Astrocyte (in vitro differentiated cells and primary cell): ENCODE measurements around the gene LUZP2. TPM values are rescaled to one million over a fixed set of nuclear protein-coding genes. Genes with fewer than 3 reads are reported as not detected.
A peak's percentile ranks its signal among the peaks of the same experiment; 100 is the strongest.

ENCODE experiments used
- DNase-seq: peaks from one replicate; pipeline ENCODE4 v3.0.0-alpha.2; 2010; ENCODE audit warnings: low read depth
- FAIRE-seq: peaks from 2 replicates; lab custom pipeline; 2011; peaks lifted over from hg19 to GRCh38; lab: Jason Lieb, UNC
- H2AFZ ChIP-seq: 2 replicates; pipeline ENCODE4 v1.6.0; 2012; ENCODE audit warnings: low read depth, low read length, inconsistent platforms
- H3K27ac ChIP-seq: 2 replicates; pipeline ENCODE4 v1.5.1; 2011; ENCODE audit warnings: low read depth, low read length, inconsistent platforms
- H3K27me3 ChIP-seq: 2 replicates; pipeline ENCODE4 v1.6.0; 2011; ENCODE audit warnings: low read length, inconsistent platforms; ENCODE audit not compliant: insufficient read depth
- H3K36me3 ChIP-seq: 2 replicates; pipeline ENCODE4 v1.5.1; 2011; ENCODE audit warnings: low read length, inconsistent platforms; ENCODE audit not compliant: insufficient read depth
- H3K4me1 ChIP-seq: 2 replicates; pipeline ENCODE4 v1.5.1; 2011; ENCODE audit warnings: low read length, inconsistent platforms; ENCODE audit not compliant: insufficient read depth
- H3K4me2 ChIP-seq: 2 replicates; pipeline ENCODE4 v1.6.0; 2012; ENCODE audit warnings: low read length, inconsistent platforms
- H3K4me3 ChIP-seq: 2 replicates; pipeline ENCODE4 v1.5.1; 2011; ENCODE audit warnings: low read depth, mild to moderate bottlenecking, low read length, inconsistent platforms; ENCODE audit not compliant: insufficient read depth
- H3K79me2 ChIP-seq: 2 replicates; pipeline ENCODE4 v1.6.0; 2012; ENCODE audit warnings: mild to moderate bottlenecking, low read length, inconsistent platforms; ENCODE audit not compliant: insufficient read depth
- H3K9ac ChIP-seq: 2 replicates; pipeline ENCODE4 v1.6.0; 2012; ENCODE audit warnings: mild to moderate bottlenecking, low read length, inconsistent platforms
- H3K9me3 ChIP-seq: 2 replicates; pipeline ENCODE4 v1.5.1; 2012; ENCODE audit warnings: low read depth, mild to moderate bottlenecking, low read length, inconsistent platforms; ENCODE audit not compliant: insufficient read depth
- H4K20me1 ChIP-seq: 2 replicates; pipeline ENCODE4 v1.6.0; 2012; ENCODE audit warnings: low read length, inconsistent platforms; ENCODE audit not compliant: insufficient read depth
- H3K27ac Mint-ChIP-seq: one replicate; pipeline ENCODE4 v1.8.0; 2021; ENCODE audit warnings: mild to moderate bottlenecking, mixed read lengths; ENCODE audit not compliant: unreplicated experiment
- H3K27me3 Mint-ChIP-seq: one replicate; pipeline ENCODE4 v1.8.0; 2021; ENCODE audit warnings: low read depth, mixed read lengths; ENCODE audit not compliant: unreplicated experiment
- H3K36me3 Mint-ChIP-seq: one replicate; pipeline ENCODE4 v1.8.0; 2021; ENCODE audit warnings: low read depth, mixed read lengths; ENCODE audit not compliant: unreplicated experiment
- H3K4me1 Mint-ChIP-seq: one replicate; pipeline ENCODE4 v1.8.0; 2021; ENCODE audit warnings: low read depth, mixed read lengths; ENCODE audit not compliant: unreplicated experiment
- H3K4me3 Mint-ChIP-seq: one replicate; pipeline ENCODE4 v1.8.0; 2021; ENCODE audit warnings: mild to moderate bottlenecking, moderate library complexity, mixed read lengths; ENCODE audit not compliant: unreplicated experiment
- H3K9me3 Mint-ChIP-seq: one replicate; pipeline ENCODE4 v1.8.0; 2021; ENCODE audit warnings: mild to moderate bottlenecking, mixed read lengths; ENCODE audit not compliant: unreplicated experiment
- EZH2 ChIP-seq: IDR thresholded peaks from 2 replicates; pipeline ENCODE4 v1.6.1; 2012; ENCODE audit warnings: mild to moderate bottlenecking, low read length, inconsistent platforms; ENCODE audit not compliant: insufficient read depth
- total RNA-seq: library from RNA; stranded (reverse); gene quantifications from 2 replicates; pipeline ENCODE4 v1.2.1, GENCODE V29; 2021
- TF ChIP-seq, protein P1 (sequence below): IDR thresholded peaks from 2 replicates; pipeline ENCODE4 v1.5.1; 2011; ENCODE audit warnings: low read depth, mild to moderate bottlenecking, inconsistent platforms, low read length, moderate library complexity; ENCODE audit not compliant: insufficient read depth

Gene LUZP2
- total RNA-seq, 1 donor from 2014 or later = 2.3 TPM

DNA sequence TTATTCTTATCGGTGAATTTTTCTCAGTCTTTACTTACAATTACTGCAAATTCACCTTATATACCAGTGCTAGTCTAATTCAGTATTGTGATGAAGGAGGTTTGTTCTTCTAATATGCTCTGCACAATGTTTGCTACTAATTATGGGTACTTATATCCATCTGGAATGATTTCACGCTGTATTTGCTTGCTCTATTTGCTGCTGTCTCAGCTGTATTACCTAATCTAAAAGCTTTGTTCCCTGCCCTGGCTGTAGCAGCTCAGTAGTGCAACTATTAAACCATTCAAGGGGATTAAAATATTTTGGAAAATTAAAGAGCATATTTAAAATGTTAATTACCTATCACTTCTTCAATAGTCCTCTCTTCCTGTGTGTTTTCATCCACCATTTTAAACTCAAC lies 375.3 kb downstream of the LUZP2 start:
- Mint-ChIP-seq H3K36me3 (no peaks in the 10 kb centered on the region), H3K27me3 (no peaks in the 10 kb centered on the region), H3K4me3 (no peak overlapping the region), H3K27ac (no peak overlapping the region), H3K9me3 (peaks cover 1% of the 10 kb centered on the region), H3K4me1 (no peaks in the 10 kb centered on the region)
- H2AFZ ChIP-seq = no peak overlapping the region
- no peak for FAIRE-seq
- H3K4me1 ChIP-seq = no peaks in the 10 kb centered on the region
- DNase-seq = no peak
- H3K4me2 ChIP-seq = no peak overlapping the region
- no peaks in the 10 kb centered on the region for H3K36me3 ChIP-seq
- no peaks in the 10 kb centered on the region for H3K79me2 ChIP-seq
- H4K20me1 ChIP-seq = no peaks in the 10 kb centered on the region
- peaks cover 3% of the 10 kb centered on the region for H3K9me3 ChIP-seq
- TF ChIP-seq EZH2 = no peak
- TF ChIP-seq, protein P1, sequence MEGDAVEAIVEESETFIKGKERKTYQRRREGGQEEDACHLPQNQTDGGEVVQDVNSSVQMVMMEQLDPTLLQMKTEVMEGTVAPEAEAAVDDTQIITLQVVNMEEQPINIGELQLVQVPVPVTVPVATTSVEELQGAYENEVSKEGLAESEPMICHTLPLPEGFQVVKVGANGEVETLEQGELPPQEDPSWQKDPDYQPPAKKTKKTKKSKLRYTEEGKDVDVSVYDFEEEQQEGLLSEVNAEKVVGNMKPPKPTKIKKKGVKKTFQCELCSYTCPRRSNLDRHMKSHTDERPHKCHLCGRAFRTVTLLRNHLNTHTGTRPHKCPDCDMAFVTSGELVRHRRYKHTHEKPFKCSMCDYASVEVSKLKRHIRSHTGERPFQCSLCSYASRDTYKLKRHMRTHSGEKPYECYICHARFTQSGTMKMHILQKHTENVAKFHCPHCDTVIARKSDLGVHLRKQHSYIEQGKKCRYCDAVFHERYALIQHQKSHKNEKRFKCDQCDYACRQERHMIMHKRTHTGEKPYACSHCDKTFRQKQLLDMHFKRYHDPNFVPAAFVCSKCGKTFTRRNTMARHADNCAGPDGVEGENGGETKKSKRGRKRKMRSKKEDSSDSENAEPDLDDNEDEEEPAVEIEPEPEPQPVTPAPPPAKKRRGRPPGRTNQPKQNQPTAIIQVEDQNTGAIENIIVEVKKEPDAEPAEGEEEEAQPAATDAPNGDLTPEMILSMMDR = no peak
- no peak overlapping the region for H3K4me3 ChIP-seq
- H3K9ac ChIP-seq = no peak overlapping the region
- no peaks in the 10 kb centered on the region for H3K27me3 ChIP-seq
- H3K27ac ChIP-seq = no peak overlapping the region

DNA sequence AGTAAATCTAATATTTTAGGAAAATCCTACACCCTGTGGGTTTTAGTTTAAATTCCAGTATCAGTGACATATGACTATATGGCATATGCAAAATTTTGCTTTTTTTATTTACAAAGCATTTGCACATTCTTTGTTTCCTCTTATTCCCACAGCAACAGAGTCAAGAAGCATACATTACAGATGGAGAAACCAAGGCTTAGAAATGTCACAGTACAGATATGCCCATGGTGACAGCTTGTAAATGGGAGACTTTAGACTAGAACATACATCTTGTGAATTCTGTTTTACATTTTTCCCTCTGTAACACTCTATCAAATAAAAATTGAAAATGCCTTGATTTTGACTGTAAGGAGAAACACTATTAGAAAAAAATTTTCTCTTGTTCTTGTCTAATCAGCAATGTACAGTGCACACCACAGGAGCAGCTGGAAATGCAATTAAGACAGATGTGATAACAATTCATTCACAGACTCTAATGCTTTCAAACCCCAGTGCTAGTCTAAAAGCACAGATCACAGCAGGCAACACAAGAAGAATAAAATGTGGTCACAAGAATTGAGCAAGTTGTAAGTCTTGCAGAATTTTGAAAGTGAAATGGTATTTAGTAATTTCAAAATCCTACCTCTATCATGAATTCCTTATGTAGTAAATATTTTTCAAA lies 375.9 kb downstream of the LUZP2 start:
- no peak overlapping the region for H2AFZ ChIP-seq
- H3K9me3 Mint-ChIP-seq = peaks cover 1% of the 10 kb centered on the region
- no peak for FAIRE-seq
- H3K4me1 ChIP-seq = no peaks in the 10 kb centered on the region
- H3K4me2 ChIP-seq = no peak overlapping the region
- no peak overlapping the region for H3K9ac ChIP-seq
- no peak for DNase-seq
- no peaks in the 10 kb centered on the region for H3K36me3 ChIP-seq
- no peaks in the 10 kb centered on the region for H3K4me1 Mint-ChIP-seq
- H3K4me3 Mint-ChIP-seq = no peak overlapping the region
- TF ChIP-seq, protein P1 = no peak
- no peak for TF ChIP-seq EZH2
- H3K27me3 Mint-ChIP-seq = no peaks in the 10 kb centered on the region
- no peaks in the 10 kb centered on the region for H3K27me3 ChIP-seq
- H3K79me2 ChIP-seq = no peaks in the 10 kb centered on the region
- H3K36me3 Mint-ChIP-seq = no peaks in the 10 kb centered on the region
- no peaks in the 10 kb centered on the region for H4K20me1 ChIP-seq
- H3K4me3 ChIP-seq = no peak overlapping the region
- H3K27ac ChIP-seq = no peak overlapping the region
- peaks cover 3% of the 10 kb centered on the region for H3K9me3 ChIP-seq
- no peak overlapping the region for H3K27ac Mint-ChIP-seq

DNA sequence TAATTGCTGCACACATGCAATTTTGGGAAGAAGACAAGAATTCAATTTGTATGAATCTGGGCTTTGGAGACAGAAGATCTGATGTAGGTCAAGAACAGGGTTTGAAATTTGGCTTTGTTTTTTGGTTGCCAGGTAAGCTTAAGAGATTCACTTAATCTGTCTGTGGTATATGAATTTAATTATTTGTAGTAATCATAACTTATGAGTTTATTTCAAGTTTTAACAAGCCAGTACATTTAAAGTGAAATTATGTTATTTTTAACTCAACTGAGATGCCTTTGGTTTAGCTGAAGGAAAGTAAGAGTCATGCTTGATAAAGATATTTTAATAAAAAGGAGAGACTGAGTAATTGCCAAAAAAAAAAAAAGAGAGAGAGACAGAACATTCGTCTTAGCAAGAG lies 384.1 kb downstream of the LUZP2 start:
- Mint-ChIP-seq H3K9me3 (no peaks in the 10 kb centered on the region), H3K27ac (no peak overlapping the region), H3K4me1 (no peaks in the 10 kb centered on the region), H3K36me3 (no peaks in the 10 kb centered on the region), H3K4me3 (no peak overlapping the region), H3K27me3 (no peaks in the 10 kb centered on the region)
- Histone ChIP-seq H3K9ac (no peak overlapping the region), H3K4me2 (no peak overlapping the region), H3K27me3 (no peaks in the 10 kb centered on the region), H3K4me1 (no peaks in the 10 kb centered on the region), H4K20me1 (no peaks in the 10 kb centered on the region), H3K9me3 (no peaks in the 10 kb centered on the region), H3K36me3 (no peaks in the 10 kb centered on the region), H3K27ac (no peak overlapping the region), H3K4me3 (no peak overlapping the region), H2AFZ (no peak overlapping the region), H3K79me2 (no peaks in the 10 kb centered on the region)
- no peak for FAIRE-seq
- peak; percentile 1 for DNase-seq
- TF ChIP-seq EZH2 = no peak
- TF ChIP-seq, protein P1 = no peak
